ENCODE measurements around the gene CFAP251.

GRCh38 chr12:121946313-121947025, 28.1 kb downstream of the CFAP251 start:
- TF ChIP-seq TRIM28 (IDR thresholded peaks at IDR 0.05; ENCODE audit: borderline replicate concordance, low read length): no peak
- TF ChIP-seq ZNF785 (tag by site-specific recombination; IDR thresholded peaks at IDR 0.05): no peak
- TF ChIP-seq, protein P1, sequence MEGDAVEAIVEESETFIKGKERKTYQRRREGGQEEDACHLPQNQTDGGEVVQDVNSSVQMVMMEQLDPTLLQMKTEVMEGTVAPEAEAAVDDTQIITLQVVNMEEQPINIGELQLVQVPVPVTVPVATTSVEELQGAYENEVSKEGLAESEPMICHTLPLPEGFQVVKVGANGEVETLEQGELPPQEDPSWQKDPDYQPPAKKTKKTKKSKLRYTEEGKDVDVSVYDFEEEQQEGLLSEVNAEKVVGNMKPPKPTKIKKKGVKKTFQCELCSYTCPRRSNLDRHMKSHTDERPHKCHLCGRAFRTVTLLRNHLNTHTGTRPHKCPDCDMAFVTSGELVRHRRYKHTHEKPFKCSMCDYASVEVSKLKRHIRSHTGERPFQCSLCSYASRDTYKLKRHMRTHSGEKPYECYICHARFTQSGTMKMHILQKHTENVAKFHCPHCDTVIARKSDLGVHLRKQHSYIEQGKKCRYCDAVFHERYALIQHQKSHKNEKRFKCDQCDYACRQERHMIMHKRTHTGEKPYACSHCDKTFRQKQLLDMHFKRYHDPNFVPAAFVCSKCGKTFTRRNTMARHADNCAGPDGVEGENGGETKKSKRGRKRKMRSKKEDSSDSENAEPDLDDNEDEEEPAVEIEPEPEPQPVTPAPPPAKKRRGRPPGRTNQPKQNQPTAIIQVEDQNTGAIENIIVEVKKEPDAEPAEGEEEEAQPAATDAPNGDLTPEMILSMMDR (tag by site-specific recombination; IDR thresholded peaks at IDR 0.05): no peak
- no peak for TF ChIP-seq ZNF426 (tag by site-specific recombination; IDR thresholded peaks at IDR 0.05)
- TF ChIP-seq, protein P2, sequence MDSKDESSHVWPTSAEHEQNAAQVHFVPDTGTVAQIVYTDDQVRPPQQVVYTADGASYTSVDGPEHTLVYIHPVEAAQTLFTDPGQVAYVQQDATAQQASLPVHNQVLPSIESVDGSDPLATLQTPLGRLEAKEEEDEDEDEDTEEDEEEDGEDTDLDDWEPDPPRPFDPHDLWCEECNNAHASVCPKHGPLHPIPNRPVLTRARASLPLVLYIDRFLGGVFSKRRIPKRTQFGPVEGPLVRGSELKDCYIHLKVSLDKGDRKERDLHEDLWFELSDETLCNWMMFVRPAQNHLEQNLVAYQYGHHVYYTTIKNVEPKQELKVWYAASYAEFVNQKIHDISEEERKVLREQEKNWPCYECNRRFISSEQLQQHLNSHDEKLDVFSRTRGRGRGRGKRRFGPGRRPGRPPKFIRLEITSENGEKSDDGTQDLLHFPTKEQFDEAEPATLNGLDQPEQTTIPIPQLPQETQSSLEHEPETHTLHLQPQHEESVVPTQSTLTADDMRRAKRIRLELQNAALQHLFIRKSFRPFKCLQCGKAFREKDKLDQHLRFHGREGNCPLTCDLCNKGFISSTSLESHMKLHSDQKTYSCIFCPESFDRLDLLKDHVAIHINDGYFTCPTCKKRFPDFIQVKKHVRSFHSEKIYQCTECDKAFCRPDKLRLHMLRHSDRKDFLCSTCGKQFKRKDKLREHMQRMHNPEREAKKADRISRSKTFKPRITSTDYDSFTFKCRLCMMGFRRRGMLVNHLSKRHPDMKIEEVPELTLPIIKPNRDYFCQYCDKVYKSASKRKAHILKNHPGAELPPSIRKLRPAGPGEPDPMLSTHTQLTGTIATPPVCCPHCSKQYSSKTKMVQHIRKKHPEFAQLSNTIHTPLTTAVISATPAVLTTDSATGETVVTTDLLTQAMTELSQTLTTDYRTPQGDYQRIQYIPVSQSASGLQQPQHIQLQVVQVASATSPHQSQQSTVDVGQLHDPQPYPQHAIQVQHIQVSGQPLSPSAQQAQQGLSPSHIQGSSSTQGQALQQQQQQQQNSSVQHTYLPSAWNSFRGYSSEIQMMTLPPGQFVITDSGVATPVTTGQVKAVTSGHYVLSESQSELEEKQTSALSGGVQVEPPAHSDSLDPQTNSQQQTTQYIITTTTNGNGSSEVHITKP (tag by site-specific recombination; IDR thresholded peaks at IDR 0.05): no peak
- no peak for TF ChIP-seq YY1 (tag by site-specific recombination; IDR thresholded peaks at IDR 0.05)
